Left lung (tissue), 10 donors: ENCODE measurements around the gene LRRC75B. TPM values are rescaled to one million over a fixed set of nuclear protein-coding genes. Genes with fewer than 3 reads are reported as not detected.
"Not testable (repeated sequence)": the region's sequence is repeated elsewhere in the genome, so short reads cannot be mapped to it uniquely, and the experiment has no call there.

Source experiments
- ATAC-seq: fragments of 200-7000 bp; cut with Tn5 transposase; one replicate; pipeline ENCODE4 v1.9.1; 2020; ENCODE audit warnings: moderate library complexity
- DNase-seq, 4 donors: peaks; one replicate each; pipeline ENCODE4 v3.0.0-alpha.2; 2013 to 2020
- H3K27ac ChIP-seq, 2 donors: fragments of 200-600 bp; sonication (generic) in 1 of 2; one replicate each; pipeline versions ENCODE4 v1.5.0 to v1.8.0; 2020 to 2021
- H3K27me3 ChIP-seq, 2 donors: fragments of 200-600 bp; sonication (generic) in 1 of 2; one replicate each; pipeline versions ENCODE4 v1.5.0 to v1.8.0; 2020 to 2021
- H3K36me3 ChIP-seq, 2 donors: fragments of 200-600 bp; sonication (generic) in 1 of 2; one replicate each; pipeline versions ENCODE4 v1.5.0 to v1.8.0; 2020 to 2021
- H3K4me1 ChIP-seq, 2 donors: fragments of 200-600 bp; one replicate each; pipeline ENCODE4 v1.8.0; 2021
- H3K4me3 ChIP-seq, 2 donors: fragments of 200-600 bp; sonication (generic) in 1 of 2; one replicate each; pipeline versions ENCODE4 v1.5.0 to v1.8.0; 2020 to 2021; ENCODE audit warnings: mild to moderate bottlenecking in 1 of 2
- H3K9me3 ChIP-seq, 2 donors: fragments of 200-600 bp; sonication (generic) in 1 of 2; one replicate each; pipeline versions ENCODE4 v1.5.0 to v1.8.0; 2020 to 2021
- CTCF ChIP-seq, 2 donors: fragments of 200-600 bp; sonication (generic) in 1 of 2; IDR thresholded peaks; one replicate each; pipeline versions ENCODE4 v1.5.0 to v1.8.0; 2021; ENCODE audit warnings: antibody characterized with exemption in 2 of 2
- intact Hi-C, 2 donors: fragments of 100-400 bp; cut with DNase I; formaldehyde crosslinking; loops; one replicate each; pipeline versions ENCODE4 v1.11.2 to v1.14.2; 2022
- polyA plus RNA-seq, 6 donors: library from polyadenylated mRNA; unstranded; fragments of 120-200 nt; gene quantifications; one replicate each; pipeline ENCODE4 v1.2.1, GENCODE V29; 2013; ENCODE audit not compliant: insufficient read length in 6 of 6
- total RNA-seq, 2 donors: library from RNA; stranded (reverse); fragmentation: NEBNext Ultra II Directional; extraction: Animal tissue kit (Norgen Biotek cat#: 25700); gene quantifications; one replicate each; pipeline ENCODE4 v1.2.1, GENCODE V29; 2021
- donor health status: DM: no; HTN: yes; CAD: no.
- donor health status: DM: no; HTN: no; CAD: no.

LRRC75B gene
- total and polyA plus RNA-seq, 8 donors: 6.8 to 35.1 (median 31.0) TPM

DNA sequence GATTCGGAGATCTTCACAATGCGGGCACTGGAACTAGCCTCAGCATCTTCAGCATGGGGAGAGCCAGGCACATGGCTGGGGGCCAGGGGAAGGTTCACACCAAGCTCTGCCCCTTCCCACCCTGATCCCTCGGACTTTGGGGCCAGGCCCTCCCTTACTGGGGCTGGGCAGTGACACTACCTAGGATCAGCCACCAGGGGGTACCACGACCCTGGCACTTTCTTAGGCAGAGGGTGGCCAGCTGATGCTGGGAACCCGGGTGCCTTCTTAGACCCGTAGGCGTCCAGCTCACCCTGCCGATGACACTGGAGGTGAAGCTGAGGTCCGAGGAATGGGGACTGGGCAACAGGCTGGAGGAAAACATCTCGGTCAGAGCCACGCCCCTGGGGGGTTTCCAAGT lies 36.2 kb upstream of the LRRC75B start:
- H3K9me3 ChIP-seq, H3K27ac ChIP-seq, intact Hi-C loops, H3K27me3 ChIP-seq, H3K36me3 ChIP-seq, H3K4me3 ChIP-seq, ATAC-seq, DNase-seq: not testable (repeated sequence)
- TF ChIP-seq CTCF (IDR thresholded peaks at IDR 0.05): peak; percentile 26 to 27
- peaks cover 8 to 11% of the 10 kb centered on the region in 2 donors for H3K4me1 ChIP-seq

DNA sequence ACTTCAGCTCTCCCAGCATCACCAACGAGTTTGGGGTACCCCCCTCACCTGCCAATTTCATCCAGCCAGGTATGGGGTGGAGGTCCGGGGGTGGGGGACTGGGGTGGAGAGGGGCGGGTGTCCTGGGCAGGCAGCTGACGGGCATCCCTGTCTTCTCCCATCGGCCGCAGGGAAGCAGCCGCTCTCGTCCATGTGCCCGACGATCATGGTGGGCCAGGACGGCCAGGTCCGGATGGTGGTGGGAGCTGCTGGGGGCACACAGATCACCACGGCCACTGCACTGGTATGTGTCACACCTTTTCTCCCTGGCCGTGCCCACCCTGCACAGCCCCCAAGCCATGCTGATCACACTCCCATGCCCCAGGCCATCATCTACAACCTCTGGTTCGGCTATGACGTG lies 35.0 kb upstream of the LRRC75B start:
- DNase-seq, H3K4me3 ChIP-seq, H3K36me3 ChIP-seq, H3K27ac ChIP-seq, ATAC-seq, H3K9me3 ChIP-seq, intact Hi-C loops, H3K27me3 ChIP-seq: not testable (repeated sequence)
- peaks cover 8 to 11% of the 10 kb centered on the region in 2 donors for H3K4me1 ChIP-seq

GRCh38 chr22:24622596-24622995 lies 29.7 kb upstream of the LRRC75B start:
- ATAC-seq, H3K9me3 ChIP-seq, DNase-seq, H3K4me1 ChIP-seq, intact Hi-C loops, H3K27me3 ChIP-seq, H3K4me3 ChIP-seq, H3K27ac ChIP-seq: not testable (repeated sequence)
- H3K36me3 ChIP-seq: peaks cover 0 to 17% of the 10 kb centered on the region in 2 donors

DNA sequence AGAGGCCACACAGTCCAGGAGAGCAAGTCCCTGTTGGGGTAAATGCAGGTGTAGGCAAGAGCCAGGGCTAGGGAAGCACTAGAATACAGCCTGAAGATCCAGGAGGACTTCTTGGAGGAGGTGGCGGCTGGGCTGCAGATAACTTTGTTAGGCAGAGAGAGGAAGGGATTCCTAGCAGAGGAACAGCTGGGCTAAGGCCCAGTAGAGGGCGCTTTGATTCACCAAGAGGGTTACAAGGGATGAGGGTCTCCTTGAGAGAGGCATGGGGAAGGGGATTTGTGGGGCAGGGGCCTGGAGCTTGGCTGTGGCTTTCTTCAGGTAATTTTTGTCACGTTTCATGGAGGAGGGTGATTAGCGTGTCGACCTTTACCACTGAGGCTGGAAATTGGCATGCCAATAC lies 28.4 kb upstream of the LRRC75B start:
- H3K4me1 ChIP-seq, H3K9me3 ChIP-seq: not testable (repeated sequence)

GRCh38 chr22:24614794-24615193 lies 21.9 kb upstream of the LRRC75B start:
- H3K4me1 ChIP-seq, ATAC-seq, DNase-seq, H3K27me3 ChIP-seq, H3K4me3 ChIP-seq, intact Hi-C loops, H3K27ac ChIP-seq, H3K9me3 ChIP-seq: not testable (repeated sequence)
- H3K36me3 ChIP-seq: peaks cover 0 to 17% of the 10 kb centered on the region in 2 donors

More for the DNA sequence above, 28.4 kb upstream of the LRRC75B start:
- ATAC-seq, H3K27ac ChIP-seq, intact Hi-C loops, H3K4me3 ChIP-seq, H3K27me3 ChIP-seq, DNase-seq: not testable (repeated sequence)
- peaks cover 0 to 23% of the 10 kb centered on the region in 2 donors for H3K36me3 ChIP-seq

DNA sequence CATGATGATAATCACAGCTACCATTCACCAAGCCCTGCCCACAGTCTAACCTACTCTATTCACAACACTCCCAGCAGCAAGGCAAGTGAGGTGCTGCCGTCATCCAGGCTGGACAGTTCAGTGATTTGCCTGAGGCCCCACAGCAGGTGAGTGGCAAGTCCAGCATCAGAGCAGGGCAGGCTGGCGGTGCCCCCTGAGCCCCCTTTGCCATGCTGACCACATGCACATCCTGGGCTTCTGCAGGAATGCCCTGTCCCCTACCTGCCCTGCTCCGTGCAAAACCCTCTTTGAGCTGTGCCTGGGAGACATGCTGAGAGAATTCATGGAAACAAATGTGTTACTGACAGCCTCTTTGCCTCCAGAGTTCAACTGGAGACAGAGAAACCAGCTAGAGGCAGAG lies 17.0 kb upstream of the LRRC75B start:
- ATAC-seq, H3K9me3 ChIP-seq, H3K27ac ChIP-seq, DNase-seq, H3K36me3 ChIP-seq, intact Hi-C loops, H3K4me3 ChIP-seq, H3K27me3 ChIP-seq: not testable (repeated sequence)
- peaks cover 0 to 15% of the 10 kb centered on the region in 2 donors for H3K4me1 ChIP-seq

DNA sequence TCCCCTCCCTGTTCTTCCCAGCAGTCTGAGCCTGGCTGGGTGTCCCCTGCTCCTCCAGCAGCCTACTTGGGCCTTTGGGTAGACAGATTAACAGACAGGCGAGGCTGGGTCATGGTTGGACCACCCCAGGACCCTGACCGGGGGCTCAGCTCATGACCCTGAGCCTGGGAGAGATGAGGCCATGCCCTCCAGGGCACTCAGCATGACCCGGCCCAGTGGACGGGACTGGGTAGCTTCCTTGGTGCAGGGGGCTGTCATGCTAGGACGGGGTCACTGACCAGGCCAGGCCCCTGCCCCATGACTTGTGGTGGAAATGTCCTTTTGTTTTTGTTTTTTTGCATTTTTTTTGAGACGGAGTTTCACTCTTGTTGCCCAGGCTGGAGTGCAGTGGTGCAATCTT lies 15.5 kb upstream of the LRRC75B start:
- H3K9me3 ChIP-seq, intact Hi-C loops, H3K27me3 ChIP-seq, DNase-seq, H3K36me3 ChIP-seq, H3K4me3 ChIP-seq, ATAC-seq: not testable (repeated sequence)
- H3K4me1 ChIP-seq: peaks cover 0 to 28% of the 10 kb centered on the region in 2 donors
- H3K27ac ChIP-seq: peak overlapping the region in 1 of 2 donors; percentile 65

DNA sequence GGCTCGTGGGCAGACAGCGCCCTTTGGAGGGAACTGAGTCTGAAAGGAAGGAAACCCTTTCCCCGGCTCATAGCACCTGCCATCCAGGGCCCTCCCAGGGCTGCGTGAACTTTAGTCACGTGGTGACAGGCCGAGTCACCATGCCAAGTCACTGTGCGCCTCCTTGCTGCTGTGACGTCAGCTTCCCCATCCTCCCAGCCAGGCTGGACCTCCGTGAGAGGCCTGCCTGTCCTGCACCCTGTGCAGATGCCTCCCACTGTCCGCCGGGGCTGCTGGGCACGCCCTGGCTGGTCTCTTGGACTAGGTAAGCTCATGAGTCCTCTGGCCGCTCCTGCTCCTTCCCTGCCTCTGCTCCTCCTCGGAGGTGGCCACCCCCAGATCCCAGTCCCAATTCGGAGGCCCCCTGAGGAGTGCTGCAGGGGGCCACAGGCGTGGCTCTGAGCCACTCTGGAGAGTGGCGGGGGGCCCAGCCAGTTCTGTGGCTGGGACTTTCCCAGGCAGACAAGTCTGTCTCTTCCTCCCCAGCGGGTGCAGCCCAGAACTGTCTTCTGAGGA lies 14.6 kb upstream of the LRRC75B start:
- ATAC-seq (peak; percentile 37), DNase-seq (peak in 2 of 4 donors; percentile 74 to 93)
- Histone ChIP-seq H3K27ac (peak overlapping the region in 1 of 2 donors; percentile 65), H3K4me3 (peak overlapping the region in 1 of 2 donors; percentile 23), H3K4me1 (peaks cover 0 to 36% of the 10 kb centered on the region in 2 donors)
- H3K9me3 ChIP-seq, H3K27me3 ChIP-seq, intact Hi-C loops, H3K36me3 ChIP-seq: not testable (repeated sequence)

GRCh38 chr22:24606340-24606739 lies 13.5 kb upstream of the LRRC75B start:
- H3K9me3 ChIP-seq, H3K36me3 ChIP-seq, intact Hi-C loops, H3K27ac ChIP-seq, H3K27me3 ChIP-seq, DNase-seq, ATAC-seq, H3K4me3 ChIP-seq: not testable (repeated sequence)
- H3K4me1 ChIP-seq: peaks cover 5 to 48% of the 10 kb centered on the region in 2 donors

DNA sequence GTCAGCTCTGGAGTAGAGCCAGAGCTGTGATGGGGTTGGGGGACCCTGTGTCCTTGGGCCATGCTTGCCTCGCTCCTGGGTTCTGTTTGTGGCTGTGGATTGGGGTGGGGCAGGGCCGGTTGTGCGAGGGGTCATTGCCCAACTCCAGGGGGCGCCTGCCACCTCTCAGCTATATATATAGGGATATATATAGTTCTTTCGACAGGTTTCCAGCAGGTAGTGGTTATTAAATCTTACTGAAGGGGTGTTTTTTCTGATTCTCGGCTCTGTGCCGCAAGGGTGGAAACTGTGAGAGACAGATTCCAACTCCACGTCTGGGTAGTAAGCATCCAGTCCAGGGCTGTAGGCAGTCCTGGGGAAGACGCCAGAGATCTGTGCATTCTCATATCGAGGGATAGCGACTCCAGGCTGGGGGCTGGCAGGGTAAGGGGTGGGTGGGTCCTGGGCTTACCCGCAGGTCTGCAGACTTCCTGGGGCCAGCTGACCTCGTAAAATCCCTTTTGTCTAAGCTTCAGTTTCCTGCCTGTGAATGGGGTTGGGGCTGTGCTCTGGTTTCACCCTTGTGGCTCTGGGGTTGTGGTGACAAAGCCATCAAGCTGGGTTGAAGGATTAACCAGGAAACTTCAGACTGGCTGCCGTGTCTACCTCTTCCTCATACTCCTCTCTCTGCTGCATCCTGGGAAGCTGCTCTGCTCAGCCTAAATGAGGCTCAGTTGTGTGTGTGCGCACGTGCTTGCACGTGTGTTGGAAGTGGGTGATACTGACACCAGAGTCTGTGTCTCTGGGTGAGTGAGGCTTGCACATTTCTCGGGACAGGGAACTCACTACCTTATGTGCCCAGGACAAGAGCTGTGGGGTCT lies 11.1 kb upstream of the LRRC75B start:
- H3K36me3 ChIP-seq, H3K27me3 ChIP-seq, H3K9me3 ChIP-seq, DNase-seq, intact Hi-C loops: not testable (repeated sequence)
- Histone ChIP-seq H3K4me3 (peak overlapping the region in 1 of 2 donors; percentile 37), H3K4me1 (peaks cover 7 to 52% of the 10 kb centered on the region in 2 donors), H3K27ac (peak overlapping the region; percentile 7 to 78)
- peak; percentile 52 for ATAC-seq

DNA sequence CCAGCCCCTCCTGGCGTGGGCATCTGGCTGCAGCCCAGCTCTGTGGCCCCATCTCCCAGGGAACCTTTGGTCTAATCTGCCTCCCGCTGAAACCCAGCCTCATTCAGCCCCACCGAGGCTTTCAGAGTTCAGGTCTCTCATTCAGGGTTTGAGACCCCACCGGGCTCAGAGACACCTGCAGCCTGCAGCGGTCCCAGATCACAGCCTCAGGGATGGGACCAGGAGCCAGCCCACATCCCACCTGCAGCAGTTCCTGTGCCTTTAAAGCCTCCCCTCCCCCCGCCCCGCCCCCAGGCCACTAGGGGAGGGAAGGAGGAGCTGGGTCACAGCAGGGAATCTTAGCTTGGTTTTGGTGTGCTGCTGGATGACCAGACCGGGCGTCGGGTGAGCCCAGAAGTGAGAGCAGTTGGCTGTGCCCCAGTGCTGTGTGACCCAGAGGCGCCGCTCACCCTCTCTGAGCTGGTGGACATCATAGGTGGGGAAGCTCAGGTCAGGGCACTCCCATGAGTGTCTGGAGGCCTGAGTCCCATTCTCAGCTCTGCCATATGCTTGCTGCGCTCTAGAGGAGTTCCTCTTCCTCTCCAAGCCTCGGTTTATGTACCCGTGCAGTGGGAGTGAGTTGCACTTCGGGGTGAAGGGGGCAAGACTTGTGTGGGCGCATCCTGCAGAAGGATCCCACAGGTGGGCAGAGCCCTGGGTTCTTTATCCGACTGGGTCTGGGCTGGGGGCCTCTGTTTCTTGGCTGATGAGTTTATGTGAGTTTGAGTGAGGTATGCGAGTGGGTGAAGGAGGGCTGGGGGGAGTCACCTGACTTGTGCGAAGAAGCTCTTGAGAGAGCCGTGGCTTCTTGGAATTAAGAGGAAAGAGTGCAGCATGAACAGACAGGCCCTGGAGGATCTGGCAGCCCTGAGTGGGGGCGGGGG lies 10.2 kb upstream of the LRRC75B start, which contains the start of gene GGT1:
Gene GGT1 (plus strand): TSS at position 347 of the 923 bp plus-strand sequence. CDS start 7,889 bp downstream, outside the sequence.
- H3K4me1 ChIP-seq: peaks cover 7 to 46% of the 10 kb centered on the region in 2 donors
- H3K27ac ChIP-seq: peak within 1 kb of the TSS; percentile 26 to 79
- ATAC-seq (peak; percentile 35), DNase-seq (peak in 1 of 4 donors; percentile 43)
- peak within 1 kb of the TSS; percentile 7 to 37 for H3K4me3 ChIP-seq
- H3K36me3 ChIP-seq, H3K9me3 ChIP-seq, H3K27me3 ChIP-seq, intact Hi-C loops: not testable (repeated sequence)
